Osteocyte (in vitro differentiated cells): ENCODE measurements around the gene DERA. TPM values are rescaled to one million over a fixed set of nuclear protein-coding genes. Genes with fewer than 3 reads are reported as not detected.
"Not testable (repeated sequence)": the region's sequence is repeated elsewhere in the genome, so short reads cannot be mapped to it uniquely, and the experiment has no call there.

Source experiments
- DNase-seq: peaks from one replicate; pipeline ENCODE4 v3.0.0; 2021; ENCODE audit warnings: mixed read lengths; ENCODE audit not compliant: unreplicated experiment; ENCODE audit errors: extremely low spot score
- H3K27ac Mint-ChIP-seq: one replicate; pipeline ENCODE4 v1.8.0; 2021; ENCODE audit warnings: mild to moderate bottlenecking, mixed read lengths; ENCODE audit not compliant: unreplicated experiment
- H3K27me3 Mint-ChIP-seq: one replicate; pipeline ENCODE4 v1.8.0; 2021; ENCODE audit warnings: mixed read lengths; ENCODE audit not compliant: unreplicated experiment
- H3K36me3 Mint-ChIP-seq: one replicate; pipeline ENCODE4 v1.8.0; 2021; ENCODE audit warnings: mixed read lengths; ENCODE audit not compliant: unreplicated experiment
- H3K4me1 Mint-ChIP-seq: one replicate; pipeline ENCODE4 v1.8.0; 2021; ENCODE audit warnings: mixed read lengths; ENCODE audit not compliant: unreplicated experiment
- H3K4me3 Mint-ChIP-seq: one replicate; pipeline ENCODE4 v1.8.0; 2021; ENCODE audit warnings: mild to moderate bottlenecking, moderate library complexity, mixed read lengths; ENCODE audit not compliant: unreplicated experiment
- H3K9me3 Mint-ChIP-seq: one replicate; pipeline ENCODE4 v1.8.0; 2021; ENCODE audit warnings: mixed read lengths; ENCODE audit not compliant: unreplicated experiment
- CTCF ChIP-seq: fragments of 200-600 bp; sonication (generic); IDR thresholded peaks from 2 replicates; pipeline ENCODE4 v1.5.0; 2021; ENCODE audit warnings: antibody characterized with exemption, mild to moderate bottlenecking, moderate library complexity
- total RNA-seq: library from RNA; stranded (reverse); gene quantifications from 2 replicates; pipeline ENCODE4 v1.2.1, GENCODE V29; 2021

DERA gene
- total RNA-seq, 1 donor from 2014 or later: 29.8 TPM

- no peaks in the 10 kb centered on the region for H3K27me3 Mint-ChIP-seq
- DNase-seq: no peak
- no peak overlapping the region for H3K27ac Mint-ChIP-seq
- H3K36me3 Mint-ChIP-seq: peaks cover 50% of the 10 kb centered on the region
- no peaks in the 10 kb centered on the region for H3K4me1 Mint-ChIP-seq
- no peak for TF ChIP-seq CTCF
- H3K9me3 Mint-ChIP-seq: peaks cover 8% of the 10 kb centered on the region
- no peak overlapping the region for H3K4me3 Mint-ChIP-seq
Observed at GRCh38 chr12:16037533-16037932, 126.4 kb downstream of the DERA start.

GRCh38 chr12:16043480-16043879 is 132.3 kb downstream of the DERA start:
- no peak for DNase-seq
- H3K27me3 Mint-ChIP-seq: no peaks in the 10 kb centered on the region
- H3K27ac Mint-ChIP-seq: no peak overlapping the region
- no peaks in the 10 kb centered on the region for H3K4me1 Mint-ChIP-seq
- TF ChIP-seq CTCF: no peak
- peaks cover 28% of the 10 kb centered on the region for H3K36me3 Mint-ChIP-seq
- H3K4me3 Mint-ChIP-seq: no peak overlapping the region
- H3K9me3 Mint-ChIP-seq: peaks cover 25% of the 10 kb centered on the region

- Mint-ChIP-seq H3K4me3 (no peak overlapping the region), H3K27ac (no peak overlapping the region)
- TF ChIP-seq CTCF: no peak
Observed at GRCh38 chr12:16046266-16046665, 135.1 kb downstream of the DERA start.

GRCh38 chr12:16048511-16048910 is 137.4 kb downstream of the DERA start:
- H3K4me1 Mint-ChIP-seq: no peaks in the 10 kb centered on the region
- H3K9me3 Mint-ChIP-seq: peaks cover 32% of the 10 kb centered on the region
- H3K4me3 Mint-ChIP-seq: no peak overlapping the region
- DNase-seq: no peak
- H3K27me3 Mint-ChIP-seq: no peaks in the 10 kb centered on the region
- no peak overlapping the region for H3K27ac Mint-ChIP-seq
- peaks cover 9% of the 10 kb centered on the region for H3K36me3 Mint-ChIP-seq
- no peak for TF ChIP-seq CTCF

More at GRCh38 chr12:16046266-16046665, 135.1 kb downstream of the DERA start:
- Mint-ChIP-seq H3K4me1 (no peaks in the 10 kb centered on the region), H3K27me3 (no peaks in the 10 kb centered on the region), H3K9me3 (peaks cover 31% of the 10 kb centered on the region), H3K36me3 (peaks cover 12% of the 10 kb centered on the region)
- no peak for DNase-seq

- no peak overlapping the region for H3K27ac Mint-ChIP-seq
- H3K36me3 Mint-ChIP-seq: no peaks in the 10 kb centered on the region
- no peak for DNase-seq
- no peak overlapping the region for H3K4me3 Mint-ChIP-seq
- no peaks in the 10 kb centered on the region for H3K27me3 Mint-ChIP-seq
- H3K9me3 Mint-ChIP-seq: peaks cover 16% of the 10 kb centered on the region
- no peaks in the 10 kb centered on the region for H3K4me1 Mint-ChIP-seq
- no peak for TF ChIP-seq CTCF
Observed at GRCh38 chr12:16056910-16057309, 145.8 kb downstream of the DERA start.

GRCh38 chr12:16057351-16057751 is 146.2 kb downstream of the DERA start:
- not testable (repeated sequence) for H3K27ac Mint-ChIP-seq, DNase-seq, H3K4me3 Mint-ChIP-seq, H3K36me3 Mint-ChIP-seq, H3K27me3 Mint-ChIP-seq, H3K4me1 Mint-ChIP-seq
- peaks cover 16% of the 10 kb centered on the region for H3K9me3 Mint-ChIP-seq
